Measurements from ENCODE around the gene AS3MT.

Gene AS3MT

GRCh38 chr10:102834143-102834542 lies 35.1 kb upstream of the AS3MT start:
- TF ChIP-seq REST (IDR thresholded peaks at IDR 0.05; ENCODE audit: low read depth) = no peak
- no peak for TF ChIP-seq TAF1 (IDR thresholded peaks at IDR 0.05; ENCODE audit: low read depth)
- TF ChIP-seq ZBTB7A (IDR thresholded peaks at IDR 0.05; ENCODE audit: low read depth) = no peak
- no peak for TF ChIP-seq NFIC (IDR thresholded peaks at IDR 0.05)

GRCh38 chr10:102835007-102835482 lies 34.2 kb upstream of the AS3MT start:
- TF ChIP-seq CREB1 (IDR thresholded peaks at IDR 0.05; ENCODE audit: low read depth) = no peak
- TF ChIP-seq ZBTB7A (IDR thresholded peaks at IDR 0.05; ENCODE audit: low read depth) = no peak
- TF ChIP-seq TCF12 (IDR thresholded peaks at IDR 0.05; ENCODE audit: low read depth) = no peak
- TF ChIP-seq RAD21 (IDR thresholded peaks at IDR 0.05; ENCODE audit: low read depth) = peak; percentile 99
- no peak for TF ChIP-seq TAF1 (IDR thresholded peaks at IDR 0.05; ENCODE audit: low read depth)
- no peak for TF ChIP-seq YY1 (IDR thresholded peaks at IDR 0.05; ENCODE audit: low read depth)

- no peak for TF ChIP-seq TEAD4 (IDR thresholded peaks at IDR 0.05)
- 0 out of 2 replicates have a peak, but pooled peaks have one; percentile 20 for TF ChIP-seq TCF12 (IDR thresholded peaks at IDR 0.05; ENCODE audit: low read depth)
- peak; percentile 37; the same call in 1 of the 2 replicates for TF ChIP-seq MAX (IDR thresholded peaks at IDR 0.05)
- TF ChIP-seq CREB1 (IDR thresholded peaks at IDR 0.05; ENCODE audit: low read depth) = no peak
- no peak for TF ChIP-seq USF1 (IDR thresholded peaks at IDR 0.05)
- TF ChIP-seq ZBTB7A (IDR thresholded peaks at IDR 0.05; ENCODE audit: low read depth) = no peak
- TF ChIP-seq NFIC (IDR thresholded peaks at IDR 0.05) = peak; percentile 82
- TF ChIP-seq REST (IDR thresholded peaks at IDR 0.05; ENCODE audit: low read depth) = no peak
Observed at GRCh38 chr10:102837230-102837721, 32.0 kb upstream of the AS3MT start, which contains the start of gene CYP17A1. Gene CYP17A1, minus strand, starts transcription at chr10:102837413. Its CDS starts 52 bp downstream, at chr10:102837361.

GRCh38 chr10:102841827-102842345 lies 27.4 kb upstream of the AS3MT start:
- no peak for TF ChIP-seq CEBPB (IDR thresholded peaks at IDR 0.05)
- TF ChIP-seq EGR1 (IDR thresholded peaks at IDR 0.05) = no peak
- no peak for TF ChIP-seq REST (IDR thresholded peaks at IDR 0.05; ENCODE audit: low read depth)
- TF ChIP-seq CREB1 (IDR thresholded peaks at IDR 0.05; ENCODE audit: low read depth) = no peak
- no peak for TF ChIP-seq EP300 (IDR thresholded peaks at IDR 0.05; ENCODE audit: borderline replicate concordance)
- TF ChIP-seq USF1 (IDR thresholded peaks at IDR 0.05) = no peak
- no peak for TF ChIP-seq TAF1 (IDR thresholded peaks at IDR 0.05; ENCODE audit: low read depth)
- TF ChIP-seq FOXM1 (IDR thresholded peaks at IDR 0.05; ENCODE audit: borderline replicate concordance, low read depth) = no peak
- no peak for TF ChIP-seq YY1 (IDR thresholded peaks at IDR 0.05; ENCODE audit: low read depth)
- TF ChIP-seq MAX (IDR thresholded peaks at IDR 0.05) = no peak
- no peak for TF ChIP-seq TCF12 (IDR thresholded peaks at IDR 0.05; ENCODE audit: low read depth)
- TF ChIP-seq TEAD4 (IDR thresholded peaks at IDR 0.05) = no peak
- no peak for TF ChIP-seq ZBTB7A (IDR thresholded peaks at IDR 0.05; ENCODE audit: low read depth)
- no peak for TF ChIP-seq NFIC (IDR thresholded peaks at IDR 0.05)
- no peak for TF ChIP-seq RAD21 (IDR thresholded peaks at IDR 0.05; ENCODE audit: low read depth)

- TF ChIP-seq RAD21 (IDR thresholded peaks at IDR 0.05; ENCODE audit: low read depth) = peak; percentile 27; the same call in 1 of the 2 replicates
Observed at GRCh38 chr10:102843139-102843538, 26.1 kb upstream of the AS3MT start.
